Ascending aorta (tissue), 2 donors: ENCODE measurements around the gene SSTR3. TPM values are rescaled to one million over a fixed set of nuclear protein-coding genes. Genes with fewer than 3 reads are reported as not detected.

Experiments used
- DNase-seq, 2 donors: peaks; one replicate each; pipeline ENCODE4 v3.0.0-alpha.2; 2019; ENCODE audit warnings: low spot score in 2 of 2
- H3K27ac ChIP-seq, 2 donors: fragments of 200-600 bp; sonication (generic); one replicate each; pipeline ENCODE4 v1.5.1; 2016 to 2017; ENCODE audit warnings: mild to moderate bottlenecking in 1 of 2
- H3K27me3 ChIP-seq: fragments of 200-600 bp; sonication (generic); one replicate; pipeline ENCODE4 v1.5.1; 2017
- H3K36me3 ChIP-seq, 2 donors: fragments of 200-600 bp; sonication (generic); one replicate each; pipeline ENCODE4 v1.5.1; 2016
- H3K4me1 ChIP-seq, 2 donors: fragments of 200-600 bp; sonication (generic); one replicate each; pipeline ENCODE4 v1.5.1; 2016 to 2017; ENCODE audit warnings: mild to moderate bottlenecking in 1 of 2
- H3K4me3 ChIP-seq, 2 donors: fragments of 200-600 bp; sonication (generic); one replicate each; pipeline ENCODE4 v1.5.1; 2016 to 2017; ENCODE audit warnings: mild to moderate bottlenecking in 1 of 2
- H3K9me3 ChIP-seq, 2 donors: fragments of 200-600 bp; sonication (generic); one replicate each; pipeline ENCODE4 v1.5.1; 2016
- intact Hi-C: fragments of 100-400 bp; cut with DNase I; formaldehyde crosslinking; loops from one replicate; pipeline ENCODE4 v1.15.1; 2023
- total RNA-seq: library from RNA; depleted of rRNA; stranded (reverse); fragments of >200 nt; gene quantifications from one replicate; pipeline ENCODE4 v1.1.0, GENCODE V29; 2016
- TF ChIP-seq, protein P1 (sequence below), 3 experiments: fragments of 200-600 bp in 2 of 3; fragments of 450-650 bp in 1 of 3; sonication (generic) in 2 of 3; IDR thresholded peaks; one replicate each; pipeline ENCODE4 v1.5.1; 2016 to 2019; ENCODE audit warnings: antibody characterized with exemption in 3 of 3, mild to moderate bottlenecking in 1 of 3, moderate library complexity in 1 of 3

SSTR3 gene
- total RNA-seq, 1 donor from 2014 or later: not detected

DNA sequence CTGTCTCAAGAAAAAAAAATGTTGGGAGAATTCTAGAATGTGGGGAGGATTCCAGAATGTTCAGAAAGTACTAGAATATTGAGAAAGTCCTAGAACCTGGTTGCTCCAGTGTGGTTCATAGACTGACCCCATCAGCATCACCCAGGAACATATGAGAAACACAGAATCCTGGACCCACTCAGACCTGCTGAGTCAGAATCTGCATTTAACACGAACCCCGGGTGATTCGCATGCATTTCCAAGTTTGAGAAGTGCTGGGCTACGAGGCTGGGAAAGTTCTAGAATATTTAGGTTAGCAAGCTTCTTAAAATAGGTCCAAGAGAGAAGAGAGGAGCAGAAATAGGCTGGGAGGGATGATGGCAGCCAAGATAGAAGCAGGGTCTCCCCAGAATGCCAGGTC, 30.6 kb downstream of the SSTR3 start:
- DNase-seq: no peak
- no peaks in the 10 kb centered on the region for H3K27me3 ChIP-seq
- TF ChIP-seq, protein P1, sequence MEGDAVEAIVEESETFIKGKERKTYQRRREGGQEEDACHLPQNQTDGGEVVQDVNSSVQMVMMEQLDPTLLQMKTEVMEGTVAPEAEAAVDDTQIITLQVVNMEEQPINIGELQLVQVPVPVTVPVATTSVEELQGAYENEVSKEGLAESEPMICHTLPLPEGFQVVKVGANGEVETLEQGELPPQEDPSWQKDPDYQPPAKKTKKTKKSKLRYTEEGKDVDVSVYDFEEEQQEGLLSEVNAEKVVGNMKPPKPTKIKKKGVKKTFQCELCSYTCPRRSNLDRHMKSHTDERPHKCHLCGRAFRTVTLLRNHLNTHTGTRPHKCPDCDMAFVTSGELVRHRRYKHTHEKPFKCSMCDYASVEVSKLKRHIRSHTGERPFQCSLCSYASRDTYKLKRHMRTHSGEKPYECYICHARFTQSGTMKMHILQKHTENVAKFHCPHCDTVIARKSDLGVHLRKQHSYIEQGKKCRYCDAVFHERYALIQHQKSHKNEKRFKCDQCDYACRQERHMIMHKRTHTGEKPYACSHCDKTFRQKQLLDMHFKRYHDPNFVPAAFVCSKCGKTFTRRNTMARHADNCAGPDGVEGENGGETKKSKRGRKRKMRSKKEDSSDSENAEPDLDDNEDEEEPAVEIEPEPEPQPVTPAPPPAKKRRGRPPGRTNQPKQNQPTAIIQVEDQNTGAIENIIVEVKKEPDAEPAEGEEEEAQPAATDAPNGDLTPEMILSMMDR (IDR thresholded peaks at IDR 0.05): no peak
- H3K4me3 ChIP-seq: no peak overlapping the region
- no peak overlapping the region for H3K27ac ChIP-seq
- H3K9me3 ChIP-seq: no peaks in the 10 kb centered on the region
- peaks cover 4% of the 10 kb centered on the region in 2 donors for H3K4me1 ChIP-seq
- H3K36me3 ChIP-seq: peaks cover 0 to 5% of the 10 kb centered on the region in 2 donors
- intact Hi-C loops: no loop called here

GRCh38 chr22:37180531-37181231, 31.6 kb downstream of the SSTR3 start:
- DNase-seq: peak in 1 of 2 donors; percentile 63
- TF ChIP-seq, protein P1 (IDR thresholded peaks at IDR 0.05): no peak
- intact Hi-C loops: no loop called here
- H3K9me3 ChIP-seq: no peaks in the 10 kb centered on the region
- H3K4me1 ChIP-seq: peaks cover 12 to 13% of the 10 kb centered on the region in 2 donors
- H3K27me3 ChIP-seq: no peaks in the 10 kb centered on the region
- no peak overlapping the region for H3K27ac ChIP-seq
- H3K36me3 ChIP-seq: peaks cover 0 to 5% of the 10 kb centered on the region in 2 donors
- H3K4me3 ChIP-seq: no peak overlapping the region

- no peak for DNase-seq
- TF ChIP-seq, protein P1 (IDR thresholded peaks at IDR 0.05): no peak
- Histone ChIP-seq H3K9me3 (no peaks in the 10 kb centered on the region), H3K27me3 (no peaks in the 10 kb centered on the region), H3K4me3 (no peak overlapping the region), H3K36me3 (peaks cover 0 to 5% of the 10 kb centered on the region in 2 donors), H3K4me1 (peaks cover 13 to 15% of the 10 kb centered on the region in 2 donors), H3K27ac (no peak overlapping the region)
- intact Hi-C loops: no loop called here
These were observed 32.5 kb downstream of the SSTR3 start for GRCh38 chr22:37179622-37180420.

GRCh38 chr22:37179126-37179470, 33.2 kb downstream of the SSTR3 start:
- TF ChIP-seq, protein P1 (IDR thresholded peaks at IDR 0.05): no peak
- Histone ChIP-seq H3K4me1 (peaks cover 13 to 15% of the 10 kb centered on the region in 2 donors), H3K4me3 (no peak overlapping the region), H3K27me3 (no peaks in the 10 kb centered on the region), H3K36me3 (peaks cover 0 to 5% of the 10 kb centered on the region in 2 donors), H3K9me3 (no peaks in the 10 kb centered on the region), H3K27ac (no peak overlapping the region)
- intact Hi-C loops: no loop called here
- DNase-seq: no peak

DNA sequence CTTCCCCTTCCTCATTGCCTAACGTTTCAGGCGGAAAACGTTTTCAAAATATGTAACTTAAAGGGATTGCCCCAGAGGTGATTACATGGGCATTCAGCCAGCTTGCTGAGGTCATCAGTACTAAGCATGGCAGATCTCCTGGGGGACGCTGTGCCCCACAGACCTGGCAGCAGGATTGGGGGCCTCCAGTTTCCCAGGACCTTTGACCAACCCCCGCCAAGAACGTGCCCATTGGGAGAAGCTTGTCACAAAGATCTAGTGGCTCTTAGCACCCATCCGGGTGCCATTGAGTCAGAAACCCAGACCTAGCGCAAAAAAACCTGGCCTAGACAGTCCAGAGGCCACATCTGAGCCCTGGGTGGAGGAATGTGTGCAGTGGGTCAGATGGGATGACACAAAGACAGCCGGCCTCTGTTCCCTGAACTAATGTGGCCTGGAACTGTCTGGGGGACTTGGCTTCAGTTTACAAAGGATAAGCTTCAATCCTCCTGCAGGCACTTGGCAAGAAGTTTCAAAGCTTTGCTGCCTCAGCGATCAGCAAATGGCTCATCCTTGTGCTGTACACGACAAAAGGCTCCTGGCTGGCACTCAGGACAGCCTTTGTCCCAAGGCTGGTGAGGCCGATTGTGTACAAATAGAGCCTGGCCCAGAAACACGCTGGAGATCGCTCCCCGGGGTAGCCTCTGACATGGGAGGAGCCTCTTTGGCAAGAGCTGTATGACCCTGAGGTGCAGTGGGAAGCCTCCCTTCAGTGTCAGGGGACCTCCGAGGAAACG, 33.7 kb downstream of the SSTR3 start:
- Histone ChIP-seq H3K4me1 (peaks cover 13 to 15% of the 10 kb centered on the region in 2 donors), H3K9me3 (no peaks in the 10 kb centered on the region), H3K4me3 (no peak overlapping the region), H3K27me3 (no peaks in the 10 kb centered on the region), H3K36me3 (peaks cover 0 to 5% of the 10 kb centered on the region in 2 donors), H3K27ac (no peak overlapping the region)
- DNase-seq: no peak
- TF ChIP-seq, protein P1 (IDR thresholded peaks at IDR 0.05): no peak
- intact Hi-C loops: no loop called here
